GM03348 (cell line): ENCODE measurements around the gene PTPRN2.

ENCODE experiments used
- DNase-seq: peaks from one replicate; pipeline ENCODE4 v3.0.0; 2012; ENCODE audit warnings: low spot score

Gene PTPRN2

GRCh38 chr7:157975401-157976372 lies 611.9 kb downstream of the PTPRN2 start:
- no peak for DNase-seq

- DNase-seq: no peak
Measured at GRCh38 chr7:157974678-157975230, 612.9 kb downstream of the PTPRN2 start.

- no peak for DNase-seq
Measured at GRCh38 chr7:157973971-157974677, 613.5 kb downstream of the PTPRN2 start.

- no peak for DNase-seq
Measured at GRCh38 chr7:157972914-157973313, 614.7 kb downstream of the PTPRN2 start.

- no peak for DNase-seq
Measured at GRCh38 chr7:157971501-157971900, 616.1 kb downstream of the PTPRN2 start.

GRCh38 chr7:157970744-157971143 lies 616.9 kb downstream of the PTPRN2 start:
- DNase-seq: no peak

- no peak for DNase-seq
Measured at GRCh38 chr7:157969995-157970394, 617.6 kb downstream of the PTPRN2 start.

GRCh38 chr7:157966490-157966889 lies 621.1 kb downstream of the PTPRN2 start:
- no peak for DNase-seq

- DNase-seq: no peak
Measured at GRCh38 chr7:157964521-157964920, 623.1 kb downstream of the PTPRN2 start.

- no peak for DNase-seq
Measured at GRCh38 chr7:157964016-157964415, 623.6 kb downstream of the PTPRN2 start.

- no peak for DNase-seq
Measured at GRCh38 chr7:157963526-157963925, 624.1 kb downstream of the PTPRN2 start.

GRCh38 chr7:157962458-157963306 lies 624.9 kb downstream of the PTPRN2 start:
- no peak for DNase-seq

GRCh38 chr7:157961731-157962457 lies 625.7 kb downstream of the PTPRN2 start:
- no peak for DNase-seq

- no peak for DNase-seq
Measured at GRCh38 chr7:157955348-157955999, 632.1 kb downstream of the PTPRN2 start.

GRCh38 chr7:157954901-157955300 lies 632.7 kb downstream of the PTPRN2 start:
- no peak for DNase-seq

- DNase-seq: no peak
Measured at GRCh38 chr7:157952841-157953645, 634.6 kb downstream of the PTPRN2 start.

- DNase-seq: no peak
Measured at GRCh38 chr7:157952050-157952667, 635.5 kb downstream of the PTPRN2 start.

GRCh38 chr7:157951300-157952049 lies 636.1 kb downstream of the PTPRN2 start:
- no peak for DNase-seq

GRCh38 chr7:157949711-157950110 lies 637.9 kb downstream of the PTPRN2 start:
- DNase-seq: no peak
